GM18502 (cell line): ENCODE results near the gene ZNF827.
A peak's percentile ranks its signal among the peaks of the same experiment; 100 is the strongest.

Experiments used
- ATAC-seq: cut with Tn5 transposase; IDR thresholded peaks from one replicate; pipeline ENCODE4 v1.9.1; 2021; ENCODE audit warnings: mild to moderate bottlenecking; ENCODE audit not compliant: unreplicated experiment, poor library complexity

ZNF827 gene

GRCh38 chr4:145773581-145774234 is 164.9 kb downstream of the ZNF827 start:
- peak; percentile 87 for ATAC-seq

GRCh38 chr4:145772347-145772746 is 166.3 kb downstream of the ZNF827 start:
- no peak for ATAC-seq

GRCh38 chr4:145770124-145770523 is 168.5 kb downstream of the ZNF827 start:
- no peak for ATAC-seq

- no peak for ATAC-seq
These were observed 169.1 kb downstream of the ZNF827 start for GRCh38 chr4:145769450-145770037.

- no peak for ATAC-seq
These were observed 172.3 kb downstream of the ZNF827 start for GRCh38 chr4:145766273-145766672.

GRCh38 chr4:145763399-145763798 is 175.2 kb downstream of the ZNF827 start:
- no peak for ATAC-seq

- ATAC-seq = no peak
These were observed 175.9 kb downstream of the ZNF827 start for GRCh38 chr4:145762719-145763118.

- no peak for ATAC-seq
These were observed 177.4 kb downstream of the ZNF827 start for GRCh38 chr4:145760961-145761929.

GRCh38 chr4:145760176-145760575 is 178.4 kb downstream of the ZNF827 start:
- ATAC-seq = no peak

- no peak for ATAC-seq
These were observed 181.4 kb downstream of the ZNF827 start for GRCh38 chr4:145757188-145757587.

GRCh38 chr4:145756244-145756643 is 182.4 kb downstream of the ZNF827 start:
- ATAC-seq = no peak

- no peak for ATAC-seq
These were observed 182.8 kb downstream of the ZNF827 start for GRCh38 chr4:145755802-145756201.

GRCh38 chr4:145743641-145744040 is 195.0 kb downstream of the ZNF827 start:
- no peak for ATAC-seq

- ATAC-seq = no peak
These were observed 197.8 kb downstream of the ZNF827 start for GRCh38 chr4:145740806-145741205.

- ATAC-seq = no peak
These were observed 198.8 kb downstream of the ZNF827 start for GRCh38 chr4:145739845-145740244.

GRCh38 chr4:145736241-145736831 is 202.3 kb downstream of the ZNF827 start:
- ATAC-seq = no peak

GRCh38 chr4:145735827-145736226 is 202.8 kb downstream of the ZNF827 start:
- ATAC-seq = no peak

- ATAC-seq = no peak
These were observed 203.3 kb downstream of the ZNF827 start for GRCh38 chr4:145735347-145735675.

- peak; percentile 55 for ATAC-seq
These were observed 203.9 kb downstream of the ZNF827 start for GRCh38 chr4:145734576-145735346.

- ATAC-seq = no peak
These were observed 204.6 kb downstream of the ZNF827 start for GRCh38 chr4:145734031-145734430.
